Measurements from ENCODE around the gene RBM15B. TPM values are rescaled to one million over a fixed set of nuclear protein-coding genes. Genes with fewer than 3 reads are reported as not detected.

The RBM15B gene
- 10 to 100 TPM; 11.3 to 17.1 (median 13.7) TPM for total RNA-seq
- polyA plus RNA-seq = 10 to 100 TPM in 1 of 2 donors, 1 to 10 TPM in 1; 3.6 to 10.4 TPM
- long read RNA-seq, donor 1, full-length matches to known transcripts = 94 of 94 reads
- long read RNA-seq, donor 1, partial matches to known transcripts = 0 of 94 reads
- long read RNA-seq, donor 1, other reads (novel, unspliced or antisense) = 0 of 94 reads
- long read RNA-seq, donor 2, full-length matches to known transcripts = 91 of 91 reads
- long read RNA-seq, donor 2, partial matches to known transcripts = 0 of 91 reads
- long read RNA-seq, donor 2, other reads (novel, unspliced or antisense) = 0 of 91 reads
- long read RNA-seq, donor 3, full-length matches to known transcripts = 71 of 74 reads
- long read RNA-seq, donor 3, partial matches to known transcripts = 0 of 74 reads
- long read RNA-seq, donor 3, other reads (novel, unspliced or antisense) = 3 of 74 reads

- Histone ChIP-seq H3K4me3 (peak within 1 kb of the TSS; percentile 36 to 76 (median 68)), H3K27ac (peak within 1 kb of the TSS; percentile 61 to 97 (median 90)), H3K36me3 (peaks cover 0 to 81% (median 36%) of the 10 kb centered on the region in 9 donors), H3K9me3 (no peaks in the 10 kb centered on the region), H3K27me3 (no peaks in the 10 kb centered on the region), H3K4me1 (peaks cover 33 to 91% (median 85%) of the 10 kb centered on the region in 9 donors)
- ATAC-seq (peak; percentile 94 to 98 (median 97)), DNase-seq (peak; percentile 97 to 98)
- intact Hi-C loops (cut with DNase I) = loop anchor here in 8 of 10 donors (5.0 to 10.0 kb wide), 5 partner anchors 106 to 294 kb away; partner anchors contain the start of genes TEX264 (in 3 of the 8) and DCAF1 (in 2 of the 8)
- peak in 7 of 9 donors; percentile 90 to 99 (median 92) for TF ChIP-seq CTCF (IDR thresholded peaks at IDR 0.05)
- 0 to 1% methylated on average over 82 to 83 of the region's 83 CpGs for WGBS, 2 donors
These were observed at the start of gene RBM15B for GRCh38 chr3:51391075-51391565. TSS of gene RBM15B (plus strand) at chr3:51391285. CDS start at chr3:51391400, 115 bp downstream.

- WGBS, 2 donors = 86 to 90% methylated on average over 7 of the region's 7 CpGs
- H3K9me3 ChIP-seq = peaks cover 0 to 4% (median 0%) of the 10 kb centered on the region in 11 donors
- no peak overlapping the region for H3K27ac ChIP-seq
- ATAC-seq = no peak
- peaks cover 0 to 18% (median 12%) of the 10 kb centered on the region in 9 donors for H3K4me1 ChIP-seq
- no peak for DNase-seq
- intact Hi-C loops (cut with DNase I) = no loop called here
- no peaks in the 10 kb centered on the region for H3K36me3 ChIP-seq
- no peaks in the 10 kb centered on the region for H3K27me3 ChIP-seq
- TF ChIP-seq CTCF (IDR thresholded peaks at IDR 0.05) = no peak
- H3K4me3 ChIP-seq = no peak overlapping the region
These were observed 47.0 kb upstream of the RBM15B start for GRCh38 chr3:51343918-51344687.

GRCh38 chr3:51350751-51351150 is 40.3 kb upstream of the RBM15B start:
- 83 to 86% methylated on average over 1 of the region's 1 CpG for WGBS, 2 donors
- intact Hi-C loops (cut with DNase I) = no loop called here

More at GRCh38 chr3:51350751-51351150, 40.3 kb upstream of the RBM15B start:
- Histone ChIP-seq H3K4me1 (no peaks in the 10 kb centered on the region), H3K27ac (no peak overlapping the region), H3K36me3 (no peaks in the 10 kb centered on the region), H3K4me3 (no peak overlapping the region), H3K9me3 (peaks cover 0 to 4% (median 0%) of the 10 kb centered on the region in 11 donors), H3K27me3 (peaks cover 0 to 4% (median 0%) of the 10 kb centered on the region in 7 donors)
- DNase-seq = no peak
- ATAC-seq = no peak
- TF ChIP-seq CTCF (IDR thresholded peaks at IDR 0.05) = no peak
